Left hindlimb (tissue), 1 donor: ENCODE data around the gene BMP5.

Experiments used
- DNase-seq: peaks from one replicate; pipeline ENCODE4 v3.0.0-alpha.2; 2018

BMP5 gene

DNA sequence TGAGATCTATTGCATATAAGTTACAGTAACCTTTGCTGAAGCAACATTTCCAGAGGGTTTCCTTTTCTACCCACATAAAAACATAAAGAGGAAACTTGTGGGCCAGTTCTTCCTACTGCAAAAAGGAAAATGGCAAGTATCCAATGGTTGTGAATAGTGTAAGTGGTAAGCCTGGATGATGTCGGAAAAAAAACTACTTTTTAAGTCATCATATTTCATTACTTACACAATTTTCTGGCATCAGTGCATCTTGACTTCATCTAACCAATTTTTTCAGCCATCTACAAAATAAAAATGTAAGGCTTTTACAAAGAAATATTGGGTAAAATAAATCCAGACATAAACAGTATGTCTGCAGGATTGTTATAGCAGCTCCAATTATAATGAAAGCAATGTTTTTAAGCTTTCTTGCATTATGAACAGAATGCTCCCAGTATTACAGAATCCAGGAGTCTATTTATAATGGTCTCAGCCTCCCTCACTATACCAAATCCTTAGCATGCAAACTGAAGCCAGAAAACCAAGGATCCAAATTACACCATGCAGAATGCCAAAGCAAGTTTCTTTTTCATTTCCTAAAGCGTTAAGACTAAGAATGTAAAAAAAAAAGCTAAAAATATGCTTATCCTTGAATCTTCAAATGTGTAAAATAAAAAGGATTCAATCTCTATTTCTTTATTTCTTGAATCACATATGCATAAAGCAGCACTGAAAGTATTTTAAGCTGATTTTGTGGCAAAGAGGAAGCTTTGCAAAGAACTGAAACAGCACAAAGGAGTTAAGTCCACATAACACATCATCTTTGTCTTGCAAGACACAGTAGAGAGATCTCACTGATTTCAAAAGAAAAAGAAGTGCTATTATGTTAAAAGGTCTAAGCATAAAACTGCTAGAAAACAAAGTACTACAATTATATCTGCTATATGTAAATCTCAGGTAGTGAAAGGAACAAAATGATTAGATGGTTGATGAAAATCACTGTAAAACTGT is 169.6 kb downstream of the BMP5 start:
- DNase-seq = no peak

DNA sequence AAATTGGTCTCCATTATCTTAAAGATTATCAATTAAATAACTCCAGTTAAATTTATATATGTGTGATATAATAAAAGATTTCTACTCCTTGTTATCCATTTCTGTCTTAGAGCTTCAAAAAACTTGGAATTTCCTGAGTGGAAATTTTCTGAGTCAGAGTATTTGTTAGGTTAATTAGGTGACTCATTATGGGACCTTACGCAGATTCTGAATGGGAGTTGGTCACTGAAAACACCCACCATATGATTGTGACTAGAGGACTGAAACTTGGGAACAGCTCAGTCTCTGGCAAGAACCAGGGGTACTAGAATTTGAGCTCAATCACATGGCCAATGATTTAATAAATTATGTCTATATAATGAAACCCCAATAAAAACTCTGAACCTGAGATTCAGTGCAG is 171.0 kb downstream of the BMP5 start:
- no peak for DNase-seq
